Sigmoid colon (tissue), 7 donors: Measurements from ENCODE around the gene TTLL11. TPM values are rescaled to one million over a fixed set of nuclear protein-coding genes. Genes with fewer than 3 reads are reported as not detected.

Source experiments
- DNase-seq: peaks from one replicate; pipeline ENCODE4 v3.0.0-alpha.2; 2019
- H3K27ac ChIP-seq, 4 donors: fragments of 200-600 bp; sonication (generic); one replicate each; pipeline ENCODE4 v1.5.1; 2016 to 2019; ENCODE audit warnings: mild to moderate bottlenecking in 1 of 4
- H3K27me3 ChIP-seq, 3 donors: fragments of 200-600 bp; sonication (generic); one replicate each; pipeline ENCODE4 v1.5.1; 2019; ENCODE audit warnings: mild to moderate bottlenecking in 1 of 3
- H3K36me3 ChIP-seq, 4 donors: fragments of 200-600 bp; sonication (generic); one replicate each; pipeline ENCODE4 v1.5.1; 2016 to 2019
- H3K4me1 ChIP-seq, 4 donors: fragments of 200-600 bp; sonication (generic); one replicate each; pipeline ENCODE4 v1.5.1; 2017 to 2019
- H3K4me3 ChIP-seq, 4 donors: fragments of 200-600 bp; sonication (generic); one replicate each; pipeline ENCODE4 v1.5.1; 2017 to 2019; ENCODE audit warnings: mild to moderate bottlenecking in 2 of 4, moderate library complexity in 1 of 4
- H3K9me3 ChIP-seq, 4 donors: fragments of 200-600 bp in 3 of 4; sonication (generic) in 3 of 4; one replicate each; pipeline versions ENCODE4 v1.5.1 to v1.6.1; 2013 to 2019
- EP300 ChIP-seq, 4 donors: sonication (generic); formaldehyde crosslinking; IDR thresholded peaks; one replicate each; pipeline ENCODE4 v1.6.1; 2017; ENCODE audit warnings: antibody characterized with exemption in 4 of 4
- POLR2A ChIP-seq, 2 donors: fragments of 450-650 bp; IDR thresholded peaks; one replicate each; pipeline ENCODE4 v1.6.1; 2016; ENCODE audit warnings: antibody characterized with exemption in 2 of 2, mild to moderate bottlenecking in 2 of 2, moderate library complexity in 2 of 2
- POLR2AphosphoS5 ChIP-seq, 4 donors: sonication (generic); formaldehyde crosslinking; IDR thresholded peaks; one replicate each; pipeline ENCODE4 v1.6.1; 2017; ENCODE audit warnings: antibody characterized with exemption in 4 of 4
- WGBS, 2 donors: extraction: QIAGEN DNeasy Blood & Tissue Kit; methylation state at CpG; one replicate each; pipeline ENCODE4 v1.1.7; 2013; 5-methylcytosine and 5-hydroxymethylcytosine counted together
- intact Hi-C: fragments of 100-400 bp; cut with DNase I; formaldehyde crosslinking; loops from one replicate; pipeline ENCODE4 v1.15.1; 2023
- polyA plus RNA-seq, 3 donors: library from polyadenylated mRNA; stranded (reverse); fragments of 200-250 nt; gene quantifications; one replicate each; pipeline ENCODE4 v1.2.3, GENCODE V29; 2013
- total RNA-seq, 4 donors: library from RNA; depleted of rRNA; stranded (reverse); fragments of >200 nt; gene quantifications; one replicate each; pipeline ENCODE4 v1.1.0, GENCODE V29; 2016
- TF ChIP-seq, protein P1 (sequence below), 4 experiments: fragments of 450-650 bp in 3 of 4; fragments of 200-600 bp in 1 of 4; IDR thresholded peaks; one replicate each; pipeline ENCODE4 v1.5.1; 2016 to 2019; ENCODE audit warnings: antibody characterized with exemption in 4 of 4, mild to moderate bottlenecking in 3 of 4, moderate library complexity in 2 of 4
- donor health status: healthy with polysubstance abuse.
- donor health status: Bipolar disorder and iron deficiency.
- donor health status: healthy.

Gene TTLL11
- total and polyA plus RNA-seq, 7 donors = 4.2 to 40.7 (median 27.6) TPM

- intact Hi-C loops = no loop called here
Measured at GRCh38 chr9:122121391-122121790, 28.3 kb upstream of the TTLL11 start.

DNA sequence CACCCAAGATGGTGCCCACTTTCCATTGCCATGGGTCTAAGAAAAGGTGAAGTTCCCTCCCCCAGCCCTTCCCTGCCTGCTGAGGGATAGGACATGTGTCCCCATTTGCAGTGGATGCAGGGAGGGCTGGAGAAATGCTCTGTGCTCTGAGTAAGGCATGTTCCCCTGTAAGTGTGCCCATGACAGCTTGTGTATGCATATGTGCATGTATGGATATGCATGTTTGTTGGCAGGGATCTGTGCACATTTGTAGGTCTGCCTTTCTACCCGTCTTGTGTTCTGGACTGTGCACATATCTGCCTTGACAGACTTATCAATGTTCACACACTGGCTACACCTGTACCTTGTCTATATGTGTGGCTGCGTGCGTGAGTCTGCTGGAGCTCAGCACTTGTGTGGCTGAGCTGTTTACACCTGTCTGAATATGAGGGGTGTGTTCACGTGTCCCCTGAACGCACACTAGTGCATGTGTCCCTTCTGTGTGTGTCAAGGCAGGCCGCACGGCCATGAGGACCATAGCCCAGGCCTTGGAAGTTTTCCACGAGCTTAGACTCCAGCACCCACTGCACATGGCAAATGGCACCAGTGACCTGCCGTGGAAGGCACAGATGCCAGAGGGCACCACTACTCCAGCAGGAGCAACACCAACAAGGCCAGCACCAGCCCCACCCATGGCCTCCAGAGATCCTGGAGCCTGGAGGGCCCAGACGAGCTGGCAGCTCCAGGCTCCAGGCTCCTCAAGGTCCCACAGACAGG, 27.4 kb upstream of the TTLL11 start:
- Histone ChIP-seq H3K27ac (no peak overlapping the region), H3K4me3 (no peak overlapping the region), H3K4me1 (peaks cover 0 to 9% (median 4%) of the 10 kb centered on the region in 4 donors), H3K27me3 (no peaks in the 10 kb centered on the region), H3K36me3 (no peaks in the 10 kb centered on the region), H3K9me3 (no peaks in the 10 kb centered on the region)
- TF ChIP-seq POLR2A (IDR thresholded peaks at IDR 0.05) = no peak
- no peak for TF ChIP-seq EP300 (IDR thresholded peaks at IDR 0.05)
- TF ChIP-seq, protein P1, sequence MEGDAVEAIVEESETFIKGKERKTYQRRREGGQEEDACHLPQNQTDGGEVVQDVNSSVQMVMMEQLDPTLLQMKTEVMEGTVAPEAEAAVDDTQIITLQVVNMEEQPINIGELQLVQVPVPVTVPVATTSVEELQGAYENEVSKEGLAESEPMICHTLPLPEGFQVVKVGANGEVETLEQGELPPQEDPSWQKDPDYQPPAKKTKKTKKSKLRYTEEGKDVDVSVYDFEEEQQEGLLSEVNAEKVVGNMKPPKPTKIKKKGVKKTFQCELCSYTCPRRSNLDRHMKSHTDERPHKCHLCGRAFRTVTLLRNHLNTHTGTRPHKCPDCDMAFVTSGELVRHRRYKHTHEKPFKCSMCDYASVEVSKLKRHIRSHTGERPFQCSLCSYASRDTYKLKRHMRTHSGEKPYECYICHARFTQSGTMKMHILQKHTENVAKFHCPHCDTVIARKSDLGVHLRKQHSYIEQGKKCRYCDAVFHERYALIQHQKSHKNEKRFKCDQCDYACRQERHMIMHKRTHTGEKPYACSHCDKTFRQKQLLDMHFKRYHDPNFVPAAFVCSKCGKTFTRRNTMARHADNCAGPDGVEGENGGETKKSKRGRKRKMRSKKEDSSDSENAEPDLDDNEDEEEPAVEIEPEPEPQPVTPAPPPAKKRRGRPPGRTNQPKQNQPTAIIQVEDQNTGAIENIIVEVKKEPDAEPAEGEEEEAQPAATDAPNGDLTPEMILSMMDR (IDR thresholded peaks at IDR 0.05) = no peak
- TF ChIP-seq POLR2AphosphoS5 (IDR thresholded peaks at IDR 0.05) = no peak
- DNase-seq = no peak
- 82 to 83% methylated on average over 10 of the region's 10 CpGs for WGBS, 2 donors
- intact Hi-C loops = no loop called here

More at GRCh38 chr9:122121391-122121790, 28.3 kb upstream of the TTLL11 start:
- WGBS, 2 donors = 90 to 91% methylated on average over 10 of the region's 10 CpGs
- H3K4me1 ChIP-seq = peaks cover 0 to 18% (median 13%) of the 10 kb centered on the region in 4 donors
- no peak for DNase-seq
- H3K4me3 ChIP-seq = no peak overlapping the region
- no peak overlapping the region for H3K27ac ChIP-seq
- H3K27me3 ChIP-seq = peaks cover 0 to 6% (median 0%) of the 10 kb centered on the region in 3 donors
- H3K9me3 ChIP-seq = no peaks in the 10 kb centered on the region
- H3K36me3 ChIP-seq = no peaks in the 10 kb centered on the region
- TF ChIP-seq POLR2A (IDR thresholded peaks at IDR 0.05) = no peak
- TF ChIP-seq POLR2AphosphoS5 (IDR thresholded peaks at IDR 0.05) = no peak
- TF ChIP-seq EP300 (IDR thresholded peaks at IDR 0.05) = no peak
- TF ChIP-seq, protein P1 (IDR thresholded peaks at IDR 0.05) = no peak

DNA sequence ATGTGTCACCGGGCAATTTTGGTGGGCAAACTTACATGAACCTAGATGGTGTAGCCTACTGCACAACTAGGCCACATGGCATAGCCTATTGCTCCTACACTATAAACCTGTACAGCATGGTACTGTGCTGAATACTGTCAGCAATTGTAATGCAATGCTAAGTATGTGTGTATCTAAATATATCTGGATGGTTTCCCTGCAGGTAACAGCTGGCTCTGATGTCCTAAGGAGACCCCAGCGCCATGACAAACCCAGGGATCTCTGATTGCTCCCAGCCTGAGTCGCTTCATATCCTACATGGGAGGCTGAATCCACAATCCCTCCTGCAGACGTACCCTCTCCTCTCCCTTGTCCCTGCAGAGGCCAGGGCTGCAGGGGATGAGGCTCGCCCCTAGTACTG, 26.6 kb upstream of the TTLL11 start:
- Histone ChIP-seq H3K4me3 (no peak overlapping the region), H3K9me3 (no peaks in the 10 kb centered on the region), H3K27ac (no peak overlapping the region), H3K36me3 (no peaks in the 10 kb centered on the region), H3K27me3 (no peaks in the 10 kb centered on the region), H3K4me1 (peaks cover 0 to 1% (median 0%) of the 10 kb centered on the region in 4 donors)
- intact Hi-C loops = no loop called here
- TF ChIP-seq, protein P1 (IDR thresholded peaks at IDR 0.05) = no peak
- TF ChIP-seq EP300 (IDR thresholded peaks at IDR 0.05) = no peak
- TF ChIP-seq POLR2A (IDR thresholded peaks at IDR 0.05) = no peak
- TF ChIP-seq POLR2AphosphoS5 (IDR thresholded peaks at IDR 0.05) = no peak
- 91 to 95% methylated on average over 5 of the region's 5 CpGs for WGBS, 2 donors
- DNase-seq = no peak

DNA sequence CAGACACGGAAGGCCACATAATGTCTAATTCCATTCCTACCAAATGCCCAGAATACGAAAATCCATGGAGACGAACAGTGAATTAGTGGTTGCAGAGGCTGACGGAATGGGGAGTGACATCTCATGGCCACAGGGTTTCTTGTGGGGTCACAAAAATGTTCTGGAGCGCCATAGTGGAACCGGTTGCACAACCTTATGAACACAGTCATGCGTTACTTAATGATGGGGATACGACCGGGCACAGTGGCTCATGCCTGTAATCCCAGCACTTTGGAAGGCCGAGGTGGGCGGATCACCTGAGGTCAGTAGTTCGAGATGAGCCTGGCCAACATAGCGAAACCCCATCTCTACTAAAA, 26.0 kb upstream of the TTLL11 start:
- H3K36me3 ChIP-seq = no peaks in the 10 kb centered on the region
- TF ChIP-seq POLR2A (IDR thresholded peaks at IDR 0.05) (no peak), EP300 (IDR thresholded peaks at IDR 0.05) (no peak), POLR2AphosphoS5 (IDR thresholded peaks at IDR 0.05) (no peak)
- TF ChIP-seq, protein P1 (IDR thresholded peaks at IDR 0.05) = no peak
- no peaks in the 10 kb centered on the region for H3K4me1 ChIP-seq
- H3K27me3 ChIP-seq = no peaks in the 10 kb centered on the region
- no peak overlapping the region for H3K27ac ChIP-seq
- no peak for DNase-seq
- H3K9me3 ChIP-seq = no peaks in the 10 kb centered on the region
- intact Hi-C loops = no loop called here
- 89 to 92% methylated on average over 13 of the region's 13 CpGs for WGBS, 2 donors
- no peak overlapping the region for H3K4me3 ChIP-seq
